SH-SY5Y (cell line): Measurements from ENCODE around the gene GRK6.

ENCODE experiments used
- GATA2 ChIP-seq: IDR thresholded peaks from 2 replicates; pipeline ENCODE4 v1.6.1; 2011; ENCODE audit warnings: mild to moderate bottlenecking, low read depth, low read length
- GATA3 ChIP-seq: IDR thresholded peaks from 2 replicates; pipeline ENCODE4 v1.6.1; 2011; ENCODE audit warnings: low read depth, mild to moderate bottlenecking, low read length, moderate library complexity

DNA sequence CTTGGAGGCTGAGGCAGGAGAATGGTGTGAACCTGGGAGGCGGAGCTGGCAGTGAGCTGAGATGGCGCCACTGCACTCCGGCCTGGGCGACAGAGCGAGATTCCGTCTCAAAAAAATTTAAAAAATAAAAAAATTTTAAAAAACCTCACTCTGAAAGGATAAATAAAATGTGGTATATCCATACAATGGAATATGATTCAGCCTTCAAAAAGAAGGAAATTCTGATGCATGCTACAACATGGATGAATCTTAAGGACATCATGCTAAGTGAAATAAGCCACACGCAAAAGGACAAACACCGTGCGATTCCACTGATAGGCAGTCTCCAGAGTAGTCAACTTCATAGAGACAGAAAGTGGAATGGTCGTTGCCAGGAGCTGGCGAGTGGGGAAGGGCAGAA is 38.6 kb downstream of the GRK6 start:
- TF ChIP-seq GATA2, result no peak
- no peak for TF ChIP-seq GATA3
